ENCODE data around the gene PRR30. TPM values are rescaled to one million over a fixed set of nuclear protein-coding genes. Genes with fewer than 3 reads are reported as not detected.
A peak's percentile ranks its signal among the peaks of the same experiment; 100 is the strongest.
"Not testable (repeated sequence)": the region's sequence is repeated elsewhere in the genome, so short reads cannot be mapped to it uniquely, and the experiment has no call there.

The PRR30 gene
- total RNA-seq, 2 donors from 2014 or later = not detected

DNA sequence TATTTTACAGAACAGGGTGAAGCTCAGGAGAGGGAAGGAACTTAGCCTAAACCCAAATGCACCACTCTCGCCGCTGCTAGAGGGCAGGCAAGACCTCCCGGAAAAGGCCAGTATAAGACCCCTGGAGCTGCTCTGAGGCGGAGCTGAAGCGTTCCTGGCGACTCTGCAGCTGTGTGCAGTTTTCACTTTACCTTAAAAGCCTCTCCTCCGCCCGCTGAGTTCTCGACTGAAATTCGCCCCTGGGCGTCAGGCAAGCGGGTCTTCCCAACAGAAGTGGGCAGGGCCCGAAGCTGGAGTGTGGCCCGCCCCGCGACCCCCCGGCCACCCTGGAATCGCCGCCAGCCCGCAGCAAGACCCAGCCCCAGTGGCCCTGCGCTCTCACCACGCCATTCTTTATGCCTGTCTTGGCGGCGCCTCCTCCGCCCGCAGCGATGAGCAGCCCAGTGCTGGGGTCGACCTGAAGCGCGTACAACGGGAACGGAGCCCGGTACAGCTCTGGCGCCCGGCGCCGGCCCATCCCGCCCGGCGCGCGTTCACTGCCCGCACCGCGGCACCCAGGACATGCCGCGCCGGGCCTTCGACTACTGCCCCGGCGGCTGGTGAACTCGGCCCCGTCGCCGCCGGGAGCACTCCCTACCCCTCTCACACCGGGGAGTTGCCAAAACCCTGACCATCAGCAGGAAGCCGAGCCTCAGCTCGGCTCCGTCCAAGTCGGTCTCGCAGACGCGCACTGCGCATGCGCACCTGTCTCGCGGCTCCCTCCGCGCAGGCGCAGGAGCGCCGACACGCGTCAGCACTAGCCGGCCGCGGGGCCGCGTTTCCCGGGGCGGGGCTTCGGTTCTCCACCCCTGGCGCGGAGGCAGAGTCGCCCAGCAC is 5.1 kb downstream of the PRR30 start, which contains the start of gene PREB:
PREB (minus strand) TSS at position 732 of the 876 bp plus-strand sequence; CDS start at position 517, 215 bp downstream.
- intact Hi-C loops (cut with DNase I) = loop anchor here (1.0 to 5.0 kb wide), 2 partner anchors 53 kb away; no protein-coding TSS in a partner anchor
- peak; percentile 99 for DNase-seq (ENCODE audit: low spot score)

- DNase-seq (ENCODE audit: low spot score) = peak; percentile 80
- intact Hi-C loops (cut with DNase I) = loop anchor here (1.0 to 5.0 kb wide), 2 partner anchors 54 kb away; no protein-coding TSS in a partner anchor
Observed at GRCh38 chr2:27133195-27133875, 5.9 kb downstream of the PRR30 start.

- intact Hi-C loops (cut with DNase I) = loop anchor here in 1 of 2 donors (5.0 kb wide), 1 partner anchor 56 kb away; no protein-coding TSS in a partner anchor
- DNase-seq (ENCODE audit: low spot score) = peak; percentile 51
Observed at GRCh38 chr2:27131429-27131828, 7.8 kb downstream of the PRR30 start.

- no peak for DNase-seq (ENCODE audit: low spot score)
- intact Hi-C loops (cut with DNase I) = loop anchor here in 1 of 2 donors (5.0 kb wide), 1 partner anchor 57 kb away; no protein-coding TSS in a partner anchor
Observed at GRCh38 chr2:27130396-27130795, 8.8 kb downstream of the PRR30 start.

GRCh38 chr2:27128668-27129571 is 10.3 kb downstream of the PRR30 start:
- no peak for DNase-seq (ENCODE audit: low spot score)
- intact Hi-C loops (cut with DNase I) = no loop called here

DNA sequence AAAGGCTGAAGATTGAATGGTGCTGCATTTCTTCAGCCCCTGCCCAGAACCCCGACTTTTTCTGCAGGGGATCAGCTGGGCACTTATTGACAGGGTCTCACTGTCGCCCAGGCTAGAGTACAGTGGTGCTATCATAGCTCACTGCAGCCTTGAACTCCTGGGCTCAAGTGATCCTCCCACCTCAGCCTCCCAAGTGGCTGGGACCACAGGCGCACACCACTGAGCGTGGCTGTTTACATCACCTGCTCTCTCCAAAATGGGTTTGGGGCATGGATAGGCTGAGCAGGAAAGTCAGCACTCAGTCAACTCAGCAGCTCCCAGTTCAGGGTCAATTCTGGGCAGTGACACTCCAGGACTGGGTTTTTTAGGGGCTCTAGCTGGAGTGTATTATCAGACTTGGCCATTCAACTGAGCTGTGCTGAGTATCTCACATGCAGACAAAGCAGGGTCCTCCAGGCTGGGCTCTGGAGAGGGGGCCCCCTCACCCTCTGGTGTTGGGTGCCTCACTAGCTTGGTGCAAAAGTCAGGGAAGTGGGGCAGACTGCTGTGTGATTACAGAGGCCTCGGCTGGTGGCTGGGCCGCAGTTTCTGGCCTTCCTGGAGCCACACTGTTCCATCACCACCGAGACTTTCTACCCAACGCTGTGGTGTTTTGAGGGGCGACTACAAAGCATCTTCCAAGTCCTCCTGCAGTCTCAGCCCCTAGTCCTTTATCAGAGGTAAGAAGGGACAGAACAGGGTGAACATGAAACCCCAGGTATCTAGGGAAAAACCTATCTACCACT is 11.1 kb downstream of the PRR30 start:
- intact Hi-C loops (cut with DNase I) = no loop called here
- DNase-seq (ENCODE audit: low spot score) = no peak

DNA sequence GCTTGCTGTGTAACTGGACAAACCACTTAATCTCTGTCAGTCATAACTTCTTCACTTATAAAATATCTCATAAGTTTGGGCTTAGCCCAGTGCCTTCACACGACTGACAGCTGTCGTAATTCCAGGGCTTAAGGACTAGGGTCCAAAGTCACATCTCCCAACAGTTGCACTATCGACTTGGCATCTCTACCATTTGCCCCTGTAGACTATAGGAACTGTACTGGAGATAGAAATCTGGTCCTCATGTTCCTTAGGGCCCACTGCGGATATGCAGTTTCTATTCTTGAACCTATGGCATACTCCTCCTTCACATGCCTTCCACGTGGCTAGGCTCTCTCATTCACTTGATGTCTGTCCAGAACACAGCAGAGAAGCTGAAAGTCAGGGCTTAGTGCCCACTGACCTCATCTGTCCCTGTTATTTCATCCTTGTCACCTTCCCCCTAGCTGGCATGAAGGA is 12.9 kb downstream of the PRR30 start:
- no peak for DNase-seq (ENCODE audit: low spot score)
- intact Hi-C loops (cut with DNase I) = no loop called here

GRCh38 chr2:27125104-27125503 is 14.1 kb downstream of the PRR30 start:
- intact Hi-C loops (cut with DNase I) = no loop called here
- no peak for DNase-seq (ENCODE audit: low spot score)

DNA sequence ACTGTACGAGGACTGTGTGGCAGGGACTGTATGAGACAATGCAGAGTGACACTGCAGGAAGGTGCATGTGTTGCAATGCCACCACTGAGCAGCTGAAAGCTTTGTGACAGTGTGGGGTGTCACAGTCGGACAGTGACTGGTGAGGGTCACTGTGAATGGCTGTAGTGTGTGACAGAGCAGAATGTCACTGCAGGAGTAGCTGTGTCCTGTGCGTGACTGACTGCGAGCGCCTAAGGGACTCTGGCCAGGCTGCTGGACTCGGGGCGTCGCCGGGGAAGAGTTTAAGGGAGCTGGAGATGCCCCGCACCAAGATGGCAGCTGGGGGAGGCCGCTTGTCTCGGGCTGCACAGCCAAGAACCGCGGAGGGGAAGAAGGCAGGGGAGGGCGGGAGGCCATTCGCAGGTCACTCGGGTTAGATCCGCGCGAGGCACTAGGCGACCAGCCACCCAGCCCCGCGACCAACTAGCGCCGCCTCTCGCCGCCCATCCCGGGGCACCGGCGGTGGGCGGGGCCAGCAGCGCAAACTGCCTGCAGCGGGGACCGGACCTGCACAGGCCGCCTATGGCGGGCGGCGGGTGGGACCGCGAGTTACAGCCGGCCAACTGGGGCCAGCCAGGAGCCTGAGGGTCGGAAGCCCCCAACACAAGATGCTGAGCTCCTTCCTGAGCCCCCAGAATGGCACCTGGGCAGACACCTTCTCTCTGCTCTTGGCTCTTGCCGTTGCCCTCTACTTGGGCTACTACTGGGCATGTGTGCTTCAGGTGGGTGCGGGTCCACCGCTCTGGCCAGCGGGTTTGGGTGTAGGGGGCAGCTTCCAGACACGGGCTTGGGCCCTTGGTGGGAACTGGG is 15.7 kb downstream of the PRR30 start, which contains the start of gene ABHD1:
ABHD1 (plus strand) TSS at position 514 of the 849 bp plus-strand sequence; CDS start at position 648, 134 bp downstream.
- intact Hi-C loops (cut with DNase I) = no loop called here
- peak; percentile 87 for DNase-seq (ENCODE audit: low spot score)

- intact Hi-C loops (cut with DNase I) = no loop called here
- no peak for DNase-seq (ENCODE audit: low spot score)
Observed at GRCh38 chr2:27122791-27123190, 16.4 kb downstream of the PRR30 start.

DNA sequence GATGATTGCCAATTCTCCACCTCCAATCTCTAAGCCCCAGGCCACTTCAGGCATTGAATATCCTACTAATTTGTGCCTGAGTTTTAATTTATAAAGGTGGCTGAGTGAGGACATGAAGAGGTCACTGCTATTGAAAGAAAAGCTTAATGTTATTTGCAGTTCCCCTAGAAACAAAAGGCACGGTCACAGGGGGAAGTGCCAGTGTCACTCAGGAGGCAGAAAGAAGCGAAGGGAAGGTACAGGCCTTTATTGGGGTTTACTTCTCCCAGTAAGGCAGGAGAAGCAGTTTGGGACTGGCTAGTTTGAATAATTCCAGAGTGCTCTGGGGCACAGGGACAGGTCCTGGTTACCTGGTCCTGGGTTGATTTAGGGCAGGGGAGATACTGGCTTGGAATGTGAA is 17.3 kb downstream of the PRR30 start:
- intact Hi-C loops (cut with DNase I) = no loop called here
- DNase-seq (ENCODE audit: low spot score) = no peak

DNA sequence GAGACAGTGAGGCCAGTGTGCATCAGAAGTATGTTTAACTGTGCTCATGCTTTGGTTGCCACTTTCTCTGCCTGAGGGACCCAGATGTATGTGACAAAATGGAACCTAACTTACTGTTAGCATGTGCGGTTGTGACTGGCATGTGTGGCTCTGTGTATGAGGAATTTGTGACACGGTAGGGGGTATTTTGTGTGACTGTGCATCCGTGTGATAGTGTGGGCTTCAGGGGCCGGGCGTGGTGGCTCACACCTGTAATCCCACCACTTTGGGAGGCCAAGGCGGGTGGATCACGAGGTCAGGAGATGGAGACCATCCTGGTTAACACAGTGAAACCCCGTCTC is 19.9 kb downstream of the PRR30 start:
- DNase-seq (ENCODE audit: low spot score) = peak; percentile 38
- intact Hi-C loops (cut with DNase I) = not testable (repeated sequence)

GRCh38 chr2:27118525-27119329 is 20.5 kb downstream of the PRR30 start, which contains the start of gene CGREF1:
Gene CGREF1, minus strand, starts transcription at chr2:27119128. Its CDS starts 14,762 bp downstream, at chr2:27104366.
- DNase-seq (ENCODE audit: low spot score) = peak; percentile 81
- intact Hi-C loops (cut with DNase I) = no loop called here

DNA sequence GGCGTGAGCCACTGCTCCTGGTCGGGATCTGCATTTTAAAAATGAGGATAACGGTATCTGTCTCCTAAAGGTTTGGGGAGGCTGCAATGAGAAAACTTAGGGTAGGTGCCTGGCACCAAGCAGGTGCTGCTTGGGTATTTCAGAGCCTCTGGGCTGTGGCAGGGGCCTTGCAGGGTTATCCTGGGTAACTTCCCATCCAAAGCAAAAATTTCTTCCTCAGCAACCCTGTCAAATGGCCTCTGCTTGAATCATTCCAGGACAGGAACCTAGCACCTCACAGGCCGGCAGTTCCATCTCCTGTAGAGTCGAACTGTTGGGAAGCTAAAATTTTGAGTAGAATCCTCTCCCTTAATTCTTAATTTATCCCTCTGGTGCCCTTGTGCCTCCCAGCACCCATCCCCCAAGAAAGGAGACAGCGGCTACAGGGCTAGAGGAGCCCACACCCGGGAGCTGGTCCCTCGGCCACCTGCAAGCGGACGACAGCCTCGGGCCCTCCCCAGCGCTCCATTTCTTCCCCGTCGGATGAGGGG is 21.1 kb downstream of the PRR30 start:
- intact Hi-C loops (cut with DNase I) = no loop called here
- DNase-seq (ENCODE audit: low spot score) = peak; percentile 15

DNA sequence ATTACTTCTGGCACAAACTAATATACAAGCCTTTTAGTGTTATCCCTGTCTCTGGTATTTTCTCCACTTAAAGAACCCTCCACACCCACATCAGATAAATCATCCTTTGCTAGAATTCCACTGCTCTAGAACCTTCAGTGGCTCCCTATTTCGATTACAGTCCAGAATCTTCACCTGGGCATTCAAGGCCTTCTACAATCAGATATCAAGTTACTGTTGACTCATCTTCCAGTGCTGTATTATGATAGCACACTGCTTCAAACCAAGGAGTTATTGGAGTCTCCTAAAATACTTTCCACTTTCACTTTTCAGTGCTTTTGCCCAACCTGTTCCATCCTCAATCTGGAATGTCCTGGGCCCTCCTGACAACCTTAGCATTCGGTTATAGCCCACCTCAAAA is 23.7 kb downstream of the PRR30 start:
- intact Hi-C loops (cut with DNase I) = no loop called here
- no peak for DNase-seq (ENCODE audit: low spot score)

DNA sequence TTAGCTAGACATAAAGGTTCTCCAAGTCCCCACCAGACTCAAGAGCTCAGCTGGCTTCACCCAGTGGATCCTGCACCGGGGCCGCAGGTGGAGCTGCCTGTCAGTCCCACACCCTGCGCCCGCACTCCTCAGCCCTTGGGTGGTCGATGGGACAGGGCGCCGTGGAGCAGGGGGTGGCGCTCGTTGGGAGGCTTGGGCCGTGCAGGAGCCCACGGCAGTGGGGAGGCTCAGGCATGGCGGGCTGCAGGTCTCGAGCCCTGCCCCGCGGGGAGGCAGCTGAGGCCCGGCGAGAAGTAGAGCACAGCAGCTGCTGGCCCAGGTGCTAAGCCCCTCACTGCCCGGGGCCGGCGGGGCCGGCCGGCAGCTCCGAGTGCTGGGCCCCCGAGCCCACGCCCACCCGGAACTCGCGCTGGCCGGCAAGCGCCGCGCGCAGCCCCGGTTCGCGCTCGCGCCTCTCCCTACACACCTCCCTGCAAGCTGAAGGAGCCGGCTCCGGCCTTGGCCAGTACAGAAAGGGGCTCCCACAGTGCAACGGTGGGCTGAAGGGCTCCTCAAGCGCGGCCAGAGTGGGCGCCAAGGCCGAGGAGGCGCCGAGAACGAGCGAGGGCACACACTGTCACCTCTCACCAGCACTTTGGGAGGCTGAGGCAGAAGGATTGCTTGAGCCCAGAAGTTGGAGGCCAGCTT is 27.7 kb downstream of the PRR30 start:
- intact Hi-C loops (cut with DNase I) = not testable (repeated sequence)

More for the DNA sequence above, 27.7 kb downstream of the PRR30 start:
- DNase-seq (ENCODE audit: low spot score) = not testable (repeated sequence)

Data from posterior vena cava (tissue), 2 donors.